ENCODE results near the gene PRDM16.

DNA sequence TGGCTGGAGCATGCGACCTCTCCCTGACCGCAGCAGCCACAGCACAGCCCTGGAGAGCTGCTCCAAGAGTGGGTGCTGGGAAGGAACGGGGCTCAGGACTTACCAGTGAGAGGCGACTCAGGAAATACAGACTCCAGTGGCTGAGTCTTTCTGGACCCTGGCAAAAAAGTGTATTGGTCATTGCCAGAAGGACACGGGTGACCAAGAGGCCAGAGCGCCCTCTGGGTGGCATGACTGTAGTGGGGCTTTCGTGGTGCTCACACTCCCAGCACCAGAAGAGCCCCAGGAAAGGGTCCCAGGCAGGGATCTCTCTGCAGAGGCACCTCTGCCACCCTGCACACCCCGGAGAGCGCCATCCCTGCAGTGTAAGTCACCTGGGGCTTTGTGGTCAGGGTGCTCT lies 8.9 kb upstream of the PRDM16 start:
- TF ChIP-seq, protein P1, sequence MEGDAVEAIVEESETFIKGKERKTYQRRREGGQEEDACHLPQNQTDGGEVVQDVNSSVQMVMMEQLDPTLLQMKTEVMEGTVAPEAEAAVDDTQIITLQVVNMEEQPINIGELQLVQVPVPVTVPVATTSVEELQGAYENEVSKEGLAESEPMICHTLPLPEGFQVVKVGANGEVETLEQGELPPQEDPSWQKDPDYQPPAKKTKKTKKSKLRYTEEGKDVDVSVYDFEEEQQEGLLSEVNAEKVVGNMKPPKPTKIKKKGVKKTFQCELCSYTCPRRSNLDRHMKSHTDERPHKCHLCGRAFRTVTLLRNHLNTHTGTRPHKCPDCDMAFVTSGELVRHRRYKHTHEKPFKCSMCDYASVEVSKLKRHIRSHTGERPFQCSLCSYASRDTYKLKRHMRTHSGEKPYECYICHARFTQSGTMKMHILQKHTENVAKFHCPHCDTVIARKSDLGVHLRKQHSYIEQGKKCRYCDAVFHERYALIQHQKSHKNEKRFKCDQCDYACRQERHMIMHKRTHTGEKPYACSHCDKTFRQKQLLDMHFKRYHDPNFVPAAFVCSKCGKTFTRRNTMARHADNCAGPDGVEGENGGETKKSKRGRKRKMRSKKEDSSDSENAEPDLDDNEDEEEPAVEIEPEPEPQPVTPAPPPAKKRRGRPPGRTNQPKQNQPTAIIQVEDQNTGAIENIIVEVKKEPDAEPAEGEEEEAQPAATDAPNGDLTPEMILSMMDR (IDR thresholded peaks at IDR 0.05; ENCODE audit: low read depth, low read length), result no peak
- TF ChIP-seq POLR2A (IDR thresholded peaks at IDR 0.05; ENCODE audit: extremely low read depth, insufficient read length) (no peak), MYC (IDR thresholded peaks at IDR 0.05; ENCODE audit: low read depth, low read length) (no peak)
